Activated CD4-positive, alpha-beta T cell treated with anti-CD3 and anti-CD28 coated beads, Interleukin-2, amount 50 U/mL, for 1 hour (primary cell): Measurements from ENCODE around the gene CHD2.
"Not testable (repeated sequence)": the region's sequence is repeated elsewhere in the genome, so short reads cannot be mapped to it uniquely, and the experiment has no call there.

Source experiments
- DNase-seq: peaks from one replicate; pipeline ENCODE4 v3.0.0-alpha.2; 2020

Gene CHD2

DNA sequence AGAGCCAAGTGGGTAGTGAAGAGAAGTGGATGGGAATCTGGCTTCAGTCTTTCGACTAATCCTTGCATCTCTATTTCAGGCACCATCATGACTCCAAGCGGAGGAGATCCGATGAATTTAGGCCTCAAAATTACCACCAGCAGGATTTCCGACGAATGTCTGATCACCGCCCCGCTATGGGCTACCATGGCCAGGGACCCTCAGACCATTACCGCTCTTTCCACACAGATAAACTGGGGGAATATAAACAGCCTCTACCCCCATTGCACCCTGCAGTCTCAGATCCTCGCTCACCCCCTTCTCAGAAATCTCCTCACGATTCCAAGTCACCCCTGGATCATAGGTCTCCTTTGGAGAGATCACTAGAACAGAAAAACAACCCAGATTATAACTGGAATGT, 124.2 kb downstream of the CHD2 start:
- no peak for DNase-seq

GRCh38 chr15:93024716-93025624, 124.8 kb downstream of the CHD2 start:
- DNase-seq, result no peak

GRCh38 chr15:93025625-93025982, 125.5 kb downstream of the CHD2 start:
- no peak for DNase-seq

DNA sequence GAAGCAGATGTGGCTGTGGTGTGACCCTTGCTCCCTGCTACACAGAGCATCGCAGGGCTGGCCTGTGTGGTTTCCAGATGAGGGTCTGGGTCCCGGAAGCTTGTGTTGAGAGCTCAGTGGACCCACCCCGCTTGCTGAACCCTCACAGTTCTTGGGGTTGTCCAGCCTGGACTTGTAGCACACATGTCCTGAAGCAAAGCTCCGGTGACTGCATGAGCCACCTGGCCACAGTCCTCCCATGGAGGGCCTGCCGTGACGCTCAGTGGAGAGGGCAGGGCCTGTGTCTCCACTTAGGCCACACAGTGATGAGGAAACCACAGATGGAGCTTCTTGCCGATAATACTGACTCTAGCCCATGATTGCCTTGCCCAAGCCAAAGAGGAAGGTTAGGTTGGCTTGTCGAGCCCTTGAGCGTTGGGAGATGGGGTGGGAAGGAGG, 126.3 kb downstream of the CHD2 start:
- no peak for DNase-seq

DNA sequence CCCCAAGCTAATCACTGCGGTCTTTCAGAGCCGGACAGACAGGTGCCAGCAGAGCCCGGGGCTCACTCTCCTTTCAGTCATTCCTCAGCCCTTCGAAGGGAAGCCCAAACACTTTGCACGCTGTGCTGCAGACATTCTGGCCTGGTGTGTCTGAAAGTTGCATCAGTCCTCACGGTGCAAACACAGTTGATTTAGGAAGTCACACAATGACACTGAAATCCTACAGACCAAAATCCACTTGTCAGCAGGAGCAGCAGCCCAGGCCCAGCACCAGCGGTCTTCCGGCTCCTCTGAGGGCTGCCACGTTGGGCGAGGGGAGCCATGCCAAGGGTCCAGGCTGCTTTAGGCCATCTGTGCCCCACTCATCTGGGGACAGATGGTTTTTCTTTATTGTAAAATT, 127.3 kb downstream of the CHD2 start:
- no peak for DNase-seq

DNA sequence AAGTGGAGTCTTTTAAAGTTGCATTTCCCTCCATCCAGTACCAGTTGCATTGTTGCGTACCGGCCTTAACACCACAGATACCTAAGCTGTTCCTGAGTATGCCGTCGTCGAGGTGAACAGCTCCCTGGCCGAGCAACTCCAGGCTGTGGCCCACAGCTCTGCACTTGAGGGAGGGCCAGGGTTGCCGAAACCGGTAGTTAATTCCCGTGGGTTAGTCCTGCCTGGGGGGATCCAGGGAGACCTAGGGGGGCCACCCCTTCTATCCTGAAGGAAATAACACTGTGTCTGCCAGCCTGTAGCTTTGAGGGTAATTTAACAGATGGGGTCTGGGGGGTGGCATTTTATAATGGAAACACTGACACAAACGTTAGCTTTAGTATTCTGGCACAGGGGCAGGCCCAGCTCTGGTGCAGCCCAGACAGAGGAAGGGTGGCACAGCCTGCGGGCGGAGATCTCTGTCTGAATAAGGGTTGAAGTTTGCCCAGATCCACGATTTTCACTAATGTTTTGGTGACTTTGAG, 128.0 kb downstream of the CHD2 start:
- no peak for DNase-seq

GRCh38 chr15:93028632-93029213, 128.6 kb downstream of the CHD2 start:
- no peak for DNase-seq

DNA sequence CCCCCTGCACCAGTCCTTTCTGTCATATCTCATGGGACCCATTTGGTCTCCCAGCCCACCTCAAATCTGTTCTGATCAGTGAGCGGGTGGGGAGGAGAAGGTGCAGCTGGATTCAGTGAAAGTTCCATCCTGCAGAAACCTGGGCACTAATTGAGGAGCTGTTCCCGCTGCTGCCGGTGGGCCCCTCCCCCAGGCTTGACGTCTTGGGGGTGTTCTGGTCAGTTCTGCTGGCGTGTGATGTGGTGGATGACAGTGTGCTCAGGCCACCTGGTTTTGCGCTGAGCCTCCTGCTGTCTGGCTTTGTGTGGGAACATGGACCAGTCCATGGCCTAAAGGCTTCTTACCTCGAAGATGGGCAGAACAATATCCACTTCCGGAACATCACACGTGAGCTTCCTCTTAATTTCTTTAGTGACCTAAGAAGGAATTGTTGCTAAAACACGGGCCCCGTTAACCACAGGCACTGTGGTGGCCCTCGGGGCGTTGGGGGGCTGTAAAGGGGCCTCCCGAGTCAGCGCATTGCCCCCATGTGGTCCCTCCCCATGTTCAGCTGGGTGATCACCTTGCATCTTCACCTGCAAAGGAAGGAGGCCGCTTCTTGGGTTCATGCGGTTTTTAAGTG, 129.2 kb downstream of the CHD2 start:
- DNase-seq, result no peak

GRCh38 chr15:93029836-93030429, 129.8 kb downstream of the CHD2 start:
- DNase-seq, result no peak

DNA sequence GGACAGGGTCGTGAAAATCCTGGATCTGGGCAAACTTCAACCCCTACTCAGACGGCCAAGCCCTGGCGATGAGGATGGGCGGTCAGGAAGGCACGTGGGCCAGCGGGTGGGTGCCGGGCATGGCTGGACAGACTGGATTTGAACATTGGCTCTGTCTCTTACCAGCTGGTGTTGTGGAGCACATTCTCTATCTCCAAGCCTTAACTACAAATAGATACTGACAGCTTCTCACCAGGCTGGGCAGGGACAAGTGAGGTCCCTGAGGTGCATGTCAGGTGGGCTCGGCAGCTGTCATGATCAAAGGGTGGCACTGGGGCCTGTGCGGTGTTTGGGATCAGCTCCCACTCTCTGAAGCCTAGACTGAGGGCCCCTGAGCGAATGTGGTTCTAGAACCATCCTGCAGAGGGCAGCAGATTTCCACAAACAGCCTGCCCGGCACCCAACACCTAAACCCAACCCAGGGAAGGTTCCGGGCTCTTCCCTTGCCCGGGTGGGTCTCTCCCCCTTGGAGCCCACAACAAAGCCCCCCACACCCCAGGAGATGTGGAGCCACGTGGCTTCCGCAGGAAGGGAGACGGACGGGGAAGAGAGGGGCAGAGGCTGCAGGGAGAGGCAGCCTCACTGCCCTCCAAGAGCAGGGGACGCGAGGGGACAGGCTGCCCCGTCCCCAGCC, 130.4 kb downstream of the CHD2 start:
- DNase-seq, result peak; percentile 65

DNA sequence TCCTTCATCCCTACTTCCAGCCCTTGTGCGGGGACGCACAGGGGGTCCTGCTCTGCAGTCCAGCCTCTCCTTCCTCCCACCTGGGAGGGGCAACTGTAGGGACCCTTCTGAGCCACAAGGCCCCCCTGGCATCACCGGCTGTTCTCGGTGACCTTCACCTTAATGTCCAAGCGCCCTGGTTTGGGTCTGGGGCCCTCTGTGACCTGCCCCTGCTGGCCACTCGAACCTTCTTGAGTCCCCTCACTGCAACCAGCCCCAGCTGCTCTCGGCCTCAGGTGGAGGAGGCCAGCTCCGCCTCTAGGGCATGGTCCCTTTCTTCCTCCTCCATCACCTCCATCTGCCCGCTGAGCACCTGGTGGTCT, 131.0 kb downstream of the CHD2 start:
- DNase-seq, result no peak

- not testable (repeated sequence) for DNase-seq
Measured at GRCh38 chr15:93031557-93032384, 131.6 kb downstream of the CHD2 start.

DNA sequence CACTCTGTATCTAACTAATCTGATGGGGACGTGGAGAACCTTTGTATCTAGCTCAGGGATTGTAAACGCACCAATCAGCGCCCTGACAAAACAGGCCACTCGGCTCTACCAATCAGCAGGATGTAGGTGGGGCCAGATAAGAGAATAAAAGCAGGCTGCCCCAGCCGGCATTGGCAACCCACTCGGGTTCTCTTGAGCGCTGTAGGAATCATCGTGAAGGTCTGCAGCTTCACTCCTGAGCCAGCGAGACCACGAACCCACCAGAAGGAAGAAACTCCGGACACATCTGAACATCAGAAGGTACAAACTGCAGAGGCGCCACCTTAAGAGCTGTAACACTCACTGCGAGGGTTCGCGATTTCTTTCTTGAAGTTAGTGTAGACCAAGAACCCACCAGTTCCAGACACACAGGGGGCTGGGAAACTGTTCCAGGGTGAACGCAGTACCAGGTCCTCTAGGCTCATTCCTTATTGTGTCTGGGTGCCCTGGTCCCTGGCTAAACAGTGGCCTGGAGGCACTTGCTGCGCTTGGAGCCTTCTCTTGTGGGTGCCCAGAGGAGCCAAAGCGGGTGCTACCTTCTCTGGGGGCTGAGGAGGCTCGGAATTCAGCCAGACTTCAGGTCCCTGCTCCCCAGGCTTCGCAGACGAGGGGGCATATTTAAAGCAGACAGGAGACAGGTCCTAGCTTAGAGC, 132.5 kb downstream of the CHD2 start:
- DNase-seq, result not testable (repeated sequence)

DNA sequence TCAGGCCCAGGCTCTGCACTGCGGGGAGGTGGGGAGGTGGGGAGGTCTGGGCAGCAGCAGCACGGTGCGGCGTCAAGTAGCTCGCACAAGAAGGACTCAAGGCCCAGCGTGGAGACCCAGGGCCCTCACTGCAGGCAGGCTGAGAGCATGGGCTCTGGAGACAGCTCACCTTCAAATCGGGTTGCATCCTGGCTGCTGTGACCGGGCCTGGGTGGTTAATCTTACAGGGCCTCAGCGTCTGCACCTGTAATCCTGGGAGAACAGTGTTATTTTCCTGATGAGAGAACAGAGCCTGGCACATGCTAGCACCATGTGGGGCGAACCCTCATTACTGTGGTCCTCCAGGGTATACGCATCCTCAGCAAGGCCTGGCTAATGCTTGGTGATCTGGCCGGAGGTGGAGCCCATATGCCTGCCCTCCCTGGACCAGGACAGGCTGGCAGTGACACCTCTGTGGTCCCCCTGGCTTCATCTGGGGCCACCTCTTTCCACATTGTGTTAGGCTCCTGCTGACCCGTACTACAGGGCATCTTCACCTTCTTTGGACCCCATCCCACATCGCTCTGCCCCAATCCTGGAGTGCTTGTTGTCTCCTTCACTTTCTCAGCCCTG, 133.4 kb downstream of the CHD2 start:
- no peak for DNase-seq

- no peak for DNase-seq
Measured at GRCh38 chr15:93034512-93034911, 134.4 kb downstream of the CHD2 start.

- DNase-seq, result no peak
Measured at GRCh38 chr15:93035092-93035915, 135.2 kb downstream of the CHD2 start.

- DNase-seq, result peak; percentile 35
Measured at GRCh38 chr15:93035953-93036810, 136.1 kb downstream of the CHD2 start.

GRCh38 chr15:93036951-93037819, 137.1 kb downstream of the CHD2 start:
- DNase-seq, result no peak
